DND-41 (cell line): Measurements from ENCODE around the gene CPXM2.

Experiments used
- EZH2 ChIP-seq: IDR thresholded peaks from 3 replicates; pipeline ENCODE4 v1.6.1; 2012; ENCODE audit warnings: borderline replicate concordance, low read depth, mild to moderate bottlenecking, moderate library complexity, low read length, inconsistent platforms; ENCODE audit not compliant: severe bottlenecking
- TF ChIP-seq, protein P1 (sequence below): IDR thresholded peaks from 2 replicates; pipeline ENCODE4 v1.5.1; 2012; ENCODE audit warnings: borderline replicate concordance, low read length, moderate library complexity, mild to moderate bottlenecking; ENCODE audit not compliant: poor library complexity, severe bottlenecking; ENCODE audit errors: extremely low read depth

DNA sequence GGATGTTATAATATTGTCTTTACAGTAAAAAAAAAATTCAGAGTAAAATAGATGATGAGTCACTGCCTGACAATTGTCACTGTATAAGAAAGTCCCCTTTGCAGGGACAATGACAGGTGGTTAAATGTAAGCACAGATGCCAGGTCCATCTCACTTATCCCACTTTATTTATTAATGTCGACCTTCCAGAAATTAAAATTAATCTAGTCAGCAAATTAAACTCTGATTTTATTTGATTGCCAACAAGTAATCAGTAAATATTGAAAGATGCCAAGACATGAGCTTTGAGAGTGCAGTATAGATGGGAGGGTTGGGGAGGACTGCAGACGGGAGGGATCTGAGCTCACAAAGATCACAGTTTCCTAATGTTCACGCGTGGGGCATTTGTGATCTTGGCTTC lies 50.9 kb downstream of the CPXM2 start:
- TF ChIP-seq, protein P1, sequence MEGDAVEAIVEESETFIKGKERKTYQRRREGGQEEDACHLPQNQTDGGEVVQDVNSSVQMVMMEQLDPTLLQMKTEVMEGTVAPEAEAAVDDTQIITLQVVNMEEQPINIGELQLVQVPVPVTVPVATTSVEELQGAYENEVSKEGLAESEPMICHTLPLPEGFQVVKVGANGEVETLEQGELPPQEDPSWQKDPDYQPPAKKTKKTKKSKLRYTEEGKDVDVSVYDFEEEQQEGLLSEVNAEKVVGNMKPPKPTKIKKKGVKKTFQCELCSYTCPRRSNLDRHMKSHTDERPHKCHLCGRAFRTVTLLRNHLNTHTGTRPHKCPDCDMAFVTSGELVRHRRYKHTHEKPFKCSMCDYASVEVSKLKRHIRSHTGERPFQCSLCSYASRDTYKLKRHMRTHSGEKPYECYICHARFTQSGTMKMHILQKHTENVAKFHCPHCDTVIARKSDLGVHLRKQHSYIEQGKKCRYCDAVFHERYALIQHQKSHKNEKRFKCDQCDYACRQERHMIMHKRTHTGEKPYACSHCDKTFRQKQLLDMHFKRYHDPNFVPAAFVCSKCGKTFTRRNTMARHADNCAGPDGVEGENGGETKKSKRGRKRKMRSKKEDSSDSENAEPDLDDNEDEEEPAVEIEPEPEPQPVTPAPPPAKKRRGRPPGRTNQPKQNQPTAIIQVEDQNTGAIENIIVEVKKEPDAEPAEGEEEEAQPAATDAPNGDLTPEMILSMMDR = no peak
- no peak for TF ChIP-seq EZH2
